HL-60 (cell line): Measurements from ENCODE around the gene SDR42E2.
"Not testable (repeated sequence)": the region's sequence is repeated elsewhere in the genome, so short reads cannot be mapped to it uniquely, and the experiment has no call there.

ENCODE experiments used
- DNase-seq, 2 experiments: peaks; one replicate each; pipeline ENCODE4 v3.0.0-alpha.2; 2010 to 2020; ENCODE audit warnings: low read depth in 1 of 2, low spot score in 1 of 2
- H3K27ac ChIP-seq: fragments of 250-450 bp; sonication (Bioruptor Pico); replicated peaks from 2 replicates; pipeline ENCODE4 v1.5.1; 2020; ENCODE audit warnings: mild to moderate bottlenecking, moderate library complexity
- H3K27me3 ChIP-seq: fragments of 250-450 bp; sonication (Bioruptor Pico); 2 replicates; pipeline ENCODE4 v1.5.1; 2021; ENCODE audit warnings: mild to moderate bottlenecking, moderate library complexity; ENCODE audit not compliant: insufficient read depth, poor library complexity, severe bottlenecking
- H3K4me3 ChIP-seq: replicated peaks from 2 replicates; pipeline ENCODE4 v1.5.1; 2011; ENCODE audit warnings: mild to moderate bottlenecking, control low read depth, low read length; ENCODE audit not compliant: insufficient read depth
- GABPA ChIP-seq: IDR thresholded peaks from 2 replicates; pipeline ENCODE4 v1.6.1; 2012; ENCODE audit warnings: low read depth
- POLR2AphosphoS5 ChIP-seq: IDR thresholded peaks from 2 replicates; pipeline ENCODE4 v1.6.1; 2012; ENCODE audit warnings: low read depth
- SPI1 ChIP-seq: IDR thresholded peaks from 2 replicates; pipeline ENCODE4 v1.6.1; 2012; ENCODE audit warnings: low read depth, mild to moderate bottlenecking, borderline replicate concordance
- TF ChIP-seq, protein P1 (sequence below): IDR thresholded peaks from one replicate; pipeline ENCODE4 v1.5.1; 2011; ENCODE audit warnings: low read length, control low read depth, inconsistent platforms; ENCODE audit not compliant: insufficient read depth
- TF ChIP-seq, protein P2 (sequence below): IDR thresholded peaks from 2 replicates; pipeline ENCODE4 v1.6.1; 2012; ENCODE audit warnings: low read depth; ENCODE audit not compliant: insufficient replicate concordance

Gene SDR42E2

GRCh38 chr16:22195445-22195694, 33.1 kb downstream of the SDR42E2 start:
- Histone ChIP-seq H3K27me3 (no peaks in the 10 kb centered on the region), H3K27ac (no peak overlapping the region), H3K4me3 (no peak overlapping the region; the same call in 1 of the 2 replicates)
- DNase-seq = no peak
- TF ChIP-seq POLR2AphosphoS5 (no peak), SPI1 (no peak), GABPA (no peak)
- TF ChIP-seq, protein P1, sequence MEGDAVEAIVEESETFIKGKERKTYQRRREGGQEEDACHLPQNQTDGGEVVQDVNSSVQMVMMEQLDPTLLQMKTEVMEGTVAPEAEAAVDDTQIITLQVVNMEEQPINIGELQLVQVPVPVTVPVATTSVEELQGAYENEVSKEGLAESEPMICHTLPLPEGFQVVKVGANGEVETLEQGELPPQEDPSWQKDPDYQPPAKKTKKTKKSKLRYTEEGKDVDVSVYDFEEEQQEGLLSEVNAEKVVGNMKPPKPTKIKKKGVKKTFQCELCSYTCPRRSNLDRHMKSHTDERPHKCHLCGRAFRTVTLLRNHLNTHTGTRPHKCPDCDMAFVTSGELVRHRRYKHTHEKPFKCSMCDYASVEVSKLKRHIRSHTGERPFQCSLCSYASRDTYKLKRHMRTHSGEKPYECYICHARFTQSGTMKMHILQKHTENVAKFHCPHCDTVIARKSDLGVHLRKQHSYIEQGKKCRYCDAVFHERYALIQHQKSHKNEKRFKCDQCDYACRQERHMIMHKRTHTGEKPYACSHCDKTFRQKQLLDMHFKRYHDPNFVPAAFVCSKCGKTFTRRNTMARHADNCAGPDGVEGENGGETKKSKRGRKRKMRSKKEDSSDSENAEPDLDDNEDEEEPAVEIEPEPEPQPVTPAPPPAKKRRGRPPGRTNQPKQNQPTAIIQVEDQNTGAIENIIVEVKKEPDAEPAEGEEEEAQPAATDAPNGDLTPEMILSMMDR = no peak
- TF ChIP-seq, protein P2, sequence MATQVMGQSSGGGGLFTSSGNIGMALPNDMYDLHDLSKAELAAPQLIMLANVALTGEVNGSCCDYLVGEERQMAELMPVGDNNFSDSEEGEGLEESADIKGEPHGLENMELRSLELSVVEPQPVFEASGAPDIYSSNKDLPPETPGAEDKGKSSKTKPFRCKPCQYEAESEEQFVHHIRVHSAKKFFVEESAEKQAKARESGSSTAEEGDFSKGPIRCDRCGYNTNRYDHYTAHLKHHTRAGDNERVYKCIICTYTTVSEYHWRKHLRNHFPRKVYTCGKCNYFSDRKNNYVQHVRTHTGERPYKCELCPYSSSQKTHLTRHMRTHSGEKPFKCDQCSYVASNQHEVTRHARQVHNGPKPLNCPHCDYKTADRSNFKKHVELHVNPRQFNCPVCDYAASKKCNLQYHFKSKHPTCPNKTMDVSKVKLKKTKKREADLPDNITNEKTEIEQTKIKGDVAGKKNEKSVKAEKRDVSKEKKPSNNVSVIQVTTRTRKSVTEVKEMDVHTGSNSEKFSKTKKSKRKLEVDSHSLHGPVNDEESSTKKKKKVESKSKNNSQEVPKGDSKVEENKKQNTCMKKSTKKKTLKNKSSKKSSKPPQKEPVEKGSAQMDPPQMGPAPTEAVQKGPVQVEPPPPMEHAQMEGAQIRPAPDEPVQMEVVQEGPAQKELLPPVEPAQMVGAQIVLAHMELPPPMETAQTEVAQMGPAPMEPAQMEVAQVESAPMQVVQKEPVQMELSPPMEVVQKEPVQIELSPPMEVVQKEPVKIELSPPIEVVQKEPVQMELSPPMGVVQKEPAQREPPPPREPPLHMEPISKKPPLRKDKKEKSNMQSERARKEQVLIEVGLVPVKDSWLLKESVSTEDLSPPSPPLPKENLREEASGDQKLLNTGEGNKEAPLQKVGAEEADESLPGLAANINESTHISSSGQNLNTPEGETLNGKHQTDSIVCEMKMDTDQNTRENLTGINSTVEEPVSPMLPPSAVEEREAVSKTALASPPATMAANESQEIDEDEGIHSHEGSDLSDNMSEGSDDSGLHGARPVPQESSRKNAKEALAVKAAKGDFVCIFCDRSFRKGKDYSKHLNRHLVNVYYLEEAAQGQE = no peak

GRCh38 chr16:22195695-22196558, 33.6 kb downstream of the SDR42E2 start:
- peak in 1 of 2 experiments; percentile 82 for DNase-seq
- Histone ChIP-seq H3K27ac (peak overlapping the region; percentile 27), H3K27me3 (no peaks in the 10 kb centered on the region), H3K4me3 (peak overlapping the region; percentile 82)
- TF ChIP-seq, protein P1 = peak; percentile 53
- TF ChIP-seq, protein P2 = no peak
- 0 out of 2 replicates have a peak, but pooled peaks have one; percentile 15 for TF ChIP-seq GABPA
- 0 out of 2 replicates have a peak, but pooled peaks have one; percentile 30 for TF ChIP-seq SPI1
- TF ChIP-seq POLR2AphosphoS5 = no peak

GRCh38 chr16:22196559-22197168, 34.4 kb downstream of the SDR42E2 start:
- not testable (repeated sequence) for H3K27me3 ChIP-seq, H3K27ac ChIP-seq
- H3K4me3 ChIP-seq = peak overlapping the region; percentile 82
- peak in 1 of 2 experiments; percentile 51 for DNase-seq

- TF ChIP-seq GABPA (no peak), SPI1 (no peak)
- TF ChIP-seq, protein P1 = peak; percentile 6
- TF ChIP-seq, protein P2 = no peak
- Histone ChIP-seq H3K4me3 (no peak overlapping the region), H3K27me3 (no peaks in the 10 kb centered on the region), H3K27ac (no peak overlapping the region)
- no peak for DNase-seq
These were observed 36.4 kb downstream of the SDR42E2 start for GRCh38 chr16:22198547-22199293.
